HCT116 (cell line): ENCODE measurements around the gene ATL2. TPM values are rescaled to one million over a fixed set of nuclear protein-coding genes. Genes with fewer than 3 reads are reported as not detected.

Source experiments
- ATAC-seq: fragments of 200-7000 bp; cut with Tn5 transposase; 2 replicates; pipeline ENCODE4 v1.9.1; 2020; ENCODE audit warnings: mild to moderate bottlenecking, moderate library complexity
- BruUV-seq: library from RNA; stranded (reverse); fragments of 400-500 nt; replicated peaks from 2 replicates; lab custom pipeline; 2021; lab: Mats Ljungman, UMichigan
- CTCF ChIA-PET: fragments of 300-600 bp; sonication (Branson Sonifier 250); formaldehyde crosslinking; loops from one replicate; lab custom pipeline; 2021; ENCODE audit warnings: antibody characterized with exemption; lab: Charles Lee
- POLR2A ChIA-PET: fragments of 300-600, 350-600 bp; sonication (Branson Sonifier 250); formaldehyde crosslinking; loops from one replicate; lab custom pipeline; 2021; ENCODE audit warnings: antibody characterized with exemption; lab: Charles Lee
- RAD21 ChIA-PET, 2 experiments: fragments of 300-600 bp; sonication (Branson Sonifier 250); formaldehyde crosslinking; loops; one replicate each; lab custom pipeline; 2023; ENCODE audit warnings: low total read pairs in 2 of 2; ENCODE audit not compliant: uncharacterized antibody in 2 of 2, unreplicated experiment in 2 of 2, low non-redundant PET in 1 of 2; lab: Charles Lee
- DNase-seq: peaks from one replicate; pipeline ENCODE4 v3.0.0-alpha.2; 2010; ENCODE audit warnings: low read depth, low spot score
- H2AFZ ChIP-seq: fragments of 200-600 bp; shearing (Covaris generic), sonication (generic); 2 replicates; pipeline ENCODE4 v1.6.1; 2017; ENCODE audit warnings: low read depth, mixed run types, mixed read lengths, antibody characterized with exemption, low read length; ENCODE audit not compliant: poor library complexity, severe bottlenecking
- H3K27ac ChIP-seq: 2 replicates; pipeline ENCODE4 v1.5.1; 2012; ENCODE audit warnings: low read depth, low read length
- H3K27me3 ChIP-seq: fragments of 200-600 bp; sonication (generic); 2 replicates; pipeline ENCODE4 v1.6.1; 2016; ENCODE audit warnings: mixed run types, low read length, mixed read lengths; ENCODE audit not compliant: insufficient read depth
- H3K36me3 ChIP-seq, 2 experiments: fragments of 200-500 bp in 1 of 2; fragments of 200-600 bp in 1 of 2; sonication (Bioruptor generic) in 1 of 2; sonication (generic) in 1 of 2; 2 replicates each; pipeline versions ENCODE4 v1.5.1 to v1.6.1; 2014 to 2016; ENCODE audit warnings: low read length in 2 of 2, inconsistent platforms in 1 of 2, mixed read lengths in 1 of 2, mixed run types in 1 of 2; ENCODE audit not compliant: insufficient read depth in 2 of 2, control insufficient read depth in 1 of 2
- H3K4me1 ChIP-seq, 2 experiments: fragments of 200-600 bp in 1 of 2; sonication (generic) in 1 of 2; 2 replicates each; pipeline versions ENCODE4 v1.5.1 to v1.6.1; 2012 to 2017; ENCODE audit warnings: low read length in 2 of 2, inconsistent platforms in 1 of 2, mild to moderate bottlenecking in 1 of 2, mixed read lengths in 1 of 2, mixed run types in 1 of 2, moderate library complexity in 1 of 2; ENCODE audit not compliant: insufficient read depth in 2 of 2, control insufficient read depth in 1 of 2
- H3K4me2 ChIP-seq: fragments of 200-600 bp; sonication (generic); 2 replicates; pipeline ENCODE4 v1.6.1; 2017; ENCODE audit warnings: mixed run types, low read length, mixed read lengths
- H3K4me3 ChIP-seq, 2 experiments: fragments of 200-600 bp in 1 of 2; sonication (generic) in 1 of 2; replicated peaks in 1 of 2; 2 replicates each; pipeline ENCODE4 v1.5.1; 2011 to 2016; ENCODE audit warnings: low read length in 2 of 2, control low read depth in 1 of 2, low read depth in 1 of 2, mild to moderate bottlenecking in 1 of 2, mixed read lengths in 1 of 2, mixed run types in 1 of 2
- H3K79me2 ChIP-seq: fragments of 200-600 bp; sonication (generic); 2 replicates; pipeline ENCODE4 v1.6.1; 2017; ENCODE audit warnings: mild to moderate bottlenecking, mixed run types, low read length, moderate library complexity, mixed read lengths; ENCODE audit not compliant: insufficient read depth
- H3K9ac ChIP-seq: fragments of 200-600 bp; sonication (generic); 2 replicates; pipeline ENCODE4 v1.6.1; 2016; ENCODE audit warnings: low read length, mixed read lengths
- H3K9me2 ChIP-seq: fragments of 200-600 bp; sonication (generic), shearing (Covaris generic); 2 replicates; pipeline ENCODE4 v1.6.1; 2017; ENCODE audit warnings: mixed run types, mild to moderate bottlenecking, moderate library complexity; ENCODE audit not compliant: insufficient read depth
- H3K9me3 ChIP-seq, 2 experiments: fragments of 200-500 bp in 1 of 2; fragments of 200-600 bp in 1 of 2; sonication (Bioruptor generic) in 1 of 2; sonication (generic) in 1 of 2; 2 replicates each; pipeline ENCODE4 v1.6.1; 2014 to 2017; ENCODE audit warnings: low read length in 2 of 2, mixed read lengths in 2 of 2, inconsistent platforms in 1 of 2, low read depth in 1 of 2, mild to moderate bottlenecking in 1 of 2, mixed run types in 1 of 2, moderate library complexity in 1 of 2; ENCODE audit not compliant: control insufficient read depth in 1 of 2, insufficient read depth in 1 of 2
- H4K20me1 ChIP-seq: fragments of 200-600 bp; sonication (generic), shearing (Covaris generic); 2 replicates; pipeline ENCODE4 v1.6.1; 2017; ENCODE audit warnings: mixed run types, mild to moderate bottlenecking, moderate library complexity; ENCODE audit not compliant: insufficient read depth
- CBX3 ChIP-seq: IDR thresholded peaks from 2 replicates; pipeline ENCODE4 v1.6.1; 2012; ENCODE audit warnings: low read depth
- CEBPB ChIP-seq: IDR thresholded peaks from 2 replicates; pipeline ENCODE4 v1.6.1; 2012; ENCODE audit warnings: low read depth
- EGR1 ChIP-seq: IDR thresholded peaks from 2 replicates; pipeline ENCODE4 v1.6.1; 2012; ENCODE audit warnings: low read depth
- EZH2 ChIP-seq: fragments of 200-600 bp; sonication (generic); IDR thresholded peaks from 2 replicates; pipeline ENCODE4 v1.6.1; 2017; ENCODE audit warnings: antibody characterized with exemption, mixed run types
- JUND ChIP-seq: IDR thresholded peaks from 2 replicates; pipeline ENCODE4 v1.6.1; 2012
- TCF7L2 ChIP-seq: IDR thresholded peaks from 2 replicates; pipeline ENCODE4 v1.7.0; 2011; ENCODE audit warnings: borderline replicate concordance, inconsistent platforms; ENCODE audit not compliant: insufficient read depth, insufficient read length; ENCODE audit errors: extremely low read depth
- YY1 ChIP-seq: IDR thresholded peaks from 2 replicates; pipeline ENCODE4 v1.6.1; 2011; ENCODE audit warnings: low read length, low read depth, moderate library complexity, mild to moderate bottlenecking; ENCODE audit not compliant: insufficient replicate concordance; ENCODE audit errors: extremely low read depth
- ZFX ChIP-seq: fragments of 450-650 bp; IDR thresholded peaks from 2 replicates; pipeline ENCODE4 v1.6.1; 2017
- ZNF274 ChIP-seq: fragments of 200-500 bp; sonication (Bioruptor generic); IDR thresholded peaks from 2 replicates; pipeline ENCODE4 v1.6.1; 2014; ENCODE audit warnings: mild to moderate bottlenecking, low read depth, low read length, inconsistent platforms
- intact Hi-C: fragments of 100-400 bp; cut with micrococcal nuclease; formaldehyde crosslinking; loops from 2 replicates; pipeline ENCODE4 v1.10.0; 2022
- total RNA-seq: library from RNA; stranded (reverse); gene quantifications from one replicate; pipeline ENCODE4 v1.2.1, GENCODE V29; 2021; ENCODE audit not compliant: unreplicated experiment
- TF ChIP-seq, protein P1 (sequence below): IDR thresholded peaks from 2 replicates; pipeline ENCODE4 v1.6.1; 2012
- TF ChIP-seq, protein P2 (sequence below), 3 experiments: fragments of 200-600 bp in 1 of 3; sonication (generic) in 1 of 3; IDR thresholded peaks in 2 of 3; conservative IDR thresholded peaks in 1 of 3; 2 replicates each; pipeline ENCODE4 v1.5.1; 2012 to 2017; ENCODE audit warnings: low read depth in 2 of 3, low read length in 2 of 3, antibody characterized with exemption in 1 of 3, borderline replicate concordance in 1 of 3, control low read depth in 1 of 3, mild to moderate bottlenecking in 1 of 3, mixed read lengths in 1 of 3, mixed run types in 1 of 3, moderate library complexity in 1 of 3; ENCODE audit not compliant: insufficient read depth in 1 of 3

ATL2 gene
- total RNA-seq, 1 experiment from 2014 or later, result 80.7 TPM

DNA sequence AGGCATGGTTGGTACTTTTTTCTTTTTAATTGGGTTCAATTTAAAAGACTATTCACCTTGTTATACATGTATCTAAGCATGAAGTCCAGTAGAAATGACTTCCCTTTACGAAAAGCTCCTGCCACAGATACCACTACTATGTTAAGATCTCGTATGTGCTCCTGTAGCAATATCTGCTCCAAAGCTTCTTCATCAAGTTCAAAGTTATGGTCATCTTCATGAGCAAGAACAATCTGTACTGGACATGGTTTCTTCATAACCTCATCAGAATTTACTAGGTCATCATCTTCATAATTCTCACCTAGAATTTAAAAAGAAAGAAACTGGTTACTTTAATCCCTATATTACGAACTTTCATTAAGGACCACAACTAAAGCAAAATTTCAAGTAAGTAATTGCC, 33.9 kb downstream of the ATL2 start:
- no peaks in the 10 kb centered on the region for H3K9me3 ChIP-seq
- BruUV-seq, result no TSS peak

More for the DNA sequence above, 33.9 kb downstream of the ATL2 start:
- Histone ChIP-seq H3K9ac (no peak overlapping the region), H3K27me3 (no peaks in the 10 kb centered on the region), H4K20me1 (peaks cover 11% of the 10 kb centered on the region; the same call in 1 of the 2 replicates)
- intact Hi-C loops, result no loop called here
- no peak for ATAC-seq
- POLR2A ChIA-PET, result no interaction called here
- RAD21 ChIA-PET, result no interaction called here
- TF ChIP-seq CBX3 (no peak), TCF7L2 (no peak), JUND (no peak), ZNF274 (no peak), EGR1 (no peak), EZH2 (no peak), ZFX (no peak), CEBPB (no peak), YY1 (no peak)
- TF ChIP-seq, protein P1, sequence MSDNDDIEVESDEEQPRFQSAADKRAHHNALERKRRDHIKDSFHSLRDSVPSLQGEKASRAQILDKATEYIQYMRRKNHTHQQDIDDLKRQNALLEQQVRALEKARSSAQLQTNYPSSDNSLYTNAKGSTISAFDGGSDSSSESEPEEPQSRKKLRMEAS, result no peak
- TF ChIP-seq, protein P2, sequence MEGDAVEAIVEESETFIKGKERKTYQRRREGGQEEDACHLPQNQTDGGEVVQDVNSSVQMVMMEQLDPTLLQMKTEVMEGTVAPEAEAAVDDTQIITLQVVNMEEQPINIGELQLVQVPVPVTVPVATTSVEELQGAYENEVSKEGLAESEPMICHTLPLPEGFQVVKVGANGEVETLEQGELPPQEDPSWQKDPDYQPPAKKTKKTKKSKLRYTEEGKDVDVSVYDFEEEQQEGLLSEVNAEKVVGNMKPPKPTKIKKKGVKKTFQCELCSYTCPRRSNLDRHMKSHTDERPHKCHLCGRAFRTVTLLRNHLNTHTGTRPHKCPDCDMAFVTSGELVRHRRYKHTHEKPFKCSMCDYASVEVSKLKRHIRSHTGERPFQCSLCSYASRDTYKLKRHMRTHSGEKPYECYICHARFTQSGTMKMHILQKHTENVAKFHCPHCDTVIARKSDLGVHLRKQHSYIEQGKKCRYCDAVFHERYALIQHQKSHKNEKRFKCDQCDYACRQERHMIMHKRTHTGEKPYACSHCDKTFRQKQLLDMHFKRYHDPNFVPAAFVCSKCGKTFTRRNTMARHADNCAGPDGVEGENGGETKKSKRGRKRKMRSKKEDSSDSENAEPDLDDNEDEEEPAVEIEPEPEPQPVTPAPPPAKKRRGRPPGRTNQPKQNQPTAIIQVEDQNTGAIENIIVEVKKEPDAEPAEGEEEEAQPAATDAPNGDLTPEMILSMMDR (IDR thresholded peaks at IDR 0.05 in 2 of 3, conservative IDR thresholded peaks at IDR 0.05 in 1 of 3; ENCODE audit: borderline replicate concordance in 1 of 3, insufficient read depth in 1 of 3, low read depth in 2 of 3, low read length in 2 of 3), result no peak
- TF ChIP-seq, all 23 proteins: peak for 0
- Histone ChIP-seq H3K4me2 (no peak overlapping the region), H3K4me3 (no peak overlapping the region), H3K4me1 (no peaks in the 10 kb centered on the region), H3K79me2 (peaks cover 95% of the 10 kb centered on the region), H2AFZ (no peak overlapping the region), H3K36me3 (peaks cover 11 to 25% of the 10 kb centered on the region in 2 experiments; a peak in 3 of 4 replicates), H3K27ac (no peak overlapping the region), H3K9me2 (no peaks in the 10 kb centered on the region)
- CTCF ChIA-PET, result no interaction called here
- DNase-seq, result no peak
